ENCODE data around the gene TMUB1.

Gene TMUB1

DNA sequence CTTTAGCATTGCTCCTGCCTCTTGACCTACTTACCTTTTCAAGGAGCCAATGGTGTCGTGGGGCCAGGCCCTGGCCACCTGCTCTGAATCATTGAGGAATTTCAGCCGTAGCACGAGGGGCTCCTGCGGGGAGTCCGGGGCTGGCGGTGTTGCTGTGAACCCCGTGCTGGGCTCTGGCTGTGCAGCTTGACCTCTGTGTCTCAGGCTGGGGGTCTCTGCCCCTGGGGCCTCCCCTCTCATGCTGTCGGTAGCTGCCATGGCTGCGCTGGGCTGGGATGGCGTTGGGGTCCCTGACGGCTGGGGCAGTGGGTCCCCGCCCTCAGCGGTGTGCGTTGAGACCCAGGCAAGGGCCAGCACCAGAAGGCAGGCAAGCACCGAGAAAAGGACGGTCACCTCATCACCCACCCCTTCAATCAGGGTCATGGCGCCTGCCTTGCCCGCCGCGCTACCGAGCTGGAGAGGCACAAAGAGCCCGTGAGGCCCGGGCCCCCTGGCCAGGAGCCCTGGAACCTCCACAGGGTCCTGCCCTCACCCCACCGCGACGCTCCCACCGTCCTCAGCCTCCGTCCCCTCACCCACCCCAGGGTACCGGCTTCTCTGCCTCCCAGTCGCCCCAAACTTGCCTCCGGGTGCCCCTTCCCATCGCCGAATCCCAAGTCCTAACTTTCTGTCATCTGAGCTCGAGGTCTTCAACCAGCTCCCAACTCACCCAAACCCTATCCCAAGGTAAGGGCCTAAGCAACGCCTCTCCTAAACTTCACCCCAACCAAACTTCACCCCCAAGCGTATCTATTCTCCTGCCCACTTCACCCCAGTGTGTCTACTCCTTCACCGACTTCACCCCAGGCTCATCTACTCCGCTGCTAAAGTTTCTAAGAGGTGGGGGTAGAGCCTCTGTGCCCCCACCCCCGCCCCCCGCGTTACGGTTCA, 887 bp downstream of the TMUB1 start:
- peak; percentile 74 for DNase-seq

DNA sequence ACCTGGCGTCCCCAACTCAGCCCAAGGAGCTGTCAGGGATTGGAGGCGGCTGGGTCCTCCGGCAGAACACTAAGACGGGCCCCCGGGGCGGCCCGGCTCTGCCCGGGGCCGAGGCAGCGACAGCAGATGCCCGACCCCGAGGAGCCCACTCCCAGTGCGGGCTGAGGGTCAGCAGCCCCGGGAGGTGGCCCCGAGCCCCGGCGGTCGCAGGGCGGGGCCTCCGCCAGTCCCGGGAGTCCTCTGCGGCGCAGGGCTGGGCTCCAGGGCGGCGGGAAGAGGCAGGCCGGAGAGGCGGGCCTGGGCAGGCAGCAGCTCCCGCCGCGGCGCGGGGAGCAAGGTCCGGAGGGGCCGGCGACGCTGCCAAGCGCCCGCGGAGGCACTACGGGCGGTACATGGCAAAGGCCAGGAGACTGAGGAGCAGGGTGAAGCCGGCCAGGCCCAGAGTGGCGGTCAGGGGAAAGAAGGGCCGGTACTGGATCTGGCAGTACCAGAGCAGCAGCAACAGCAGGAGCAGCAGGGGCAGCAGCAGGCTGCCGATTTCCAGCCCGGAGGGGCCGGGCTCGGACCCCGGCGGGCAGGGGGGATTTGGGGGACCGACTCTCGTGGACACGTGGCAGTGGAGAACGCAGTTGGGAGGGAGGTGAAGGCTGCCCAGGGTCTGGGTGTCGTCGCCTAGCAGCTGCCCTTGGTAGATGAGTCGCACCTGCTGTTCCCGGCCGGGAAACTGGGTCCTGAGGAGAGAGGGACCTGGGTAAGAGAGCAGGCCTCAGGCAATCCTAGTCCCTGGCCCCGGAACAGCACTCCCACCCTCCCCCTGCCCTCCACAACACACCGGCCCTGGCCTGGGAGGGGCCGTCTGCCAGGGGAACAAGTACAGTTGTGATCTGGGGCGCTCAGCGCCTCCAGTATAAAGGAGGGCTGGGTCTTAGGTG, 1.9 kb downstream of the TMUB1 start:
- peak; percentile 87 for DNase-seq

DNA sequence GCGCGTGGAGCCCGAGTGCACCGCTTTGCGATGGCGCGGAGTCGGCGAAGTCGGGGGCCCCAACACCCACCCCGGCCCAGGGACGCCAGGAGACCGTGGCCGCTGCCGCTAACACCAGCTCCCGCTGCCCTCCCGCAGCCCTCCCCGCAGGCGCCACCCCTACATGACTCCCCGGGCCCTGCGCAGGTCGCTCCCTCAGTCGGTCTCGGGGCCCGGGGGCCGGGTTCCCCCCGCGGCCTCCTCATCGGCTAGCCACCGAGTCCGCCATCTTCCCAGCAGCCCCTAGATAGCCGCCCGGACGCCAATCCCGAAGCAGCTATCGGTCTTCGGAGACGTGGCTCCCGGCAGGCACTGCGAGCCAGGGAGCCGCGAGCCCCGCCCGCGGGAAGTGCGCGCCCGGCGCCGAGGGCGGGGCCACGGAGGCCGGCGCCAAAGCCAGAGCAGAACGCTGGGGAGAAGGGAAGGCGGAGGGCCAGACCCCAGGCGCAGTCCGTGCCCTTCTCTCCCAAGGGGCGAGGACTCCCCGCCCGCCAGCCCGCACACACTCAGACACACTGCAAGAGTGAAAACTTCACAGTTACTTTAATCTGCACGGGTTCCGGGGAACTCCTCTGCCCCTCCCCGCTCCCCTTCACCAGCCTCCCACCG, 2.6 kb downstream of the TMUB1 start, which contains the start of gene FASTK:
Gene FASTK (minus strand): TSS at position 288 of the 648 bp plus-strand sequence. CDS start 43 bp downstream, at position 245.
- peak; percentile 98 for DNase-seq

DNA sequence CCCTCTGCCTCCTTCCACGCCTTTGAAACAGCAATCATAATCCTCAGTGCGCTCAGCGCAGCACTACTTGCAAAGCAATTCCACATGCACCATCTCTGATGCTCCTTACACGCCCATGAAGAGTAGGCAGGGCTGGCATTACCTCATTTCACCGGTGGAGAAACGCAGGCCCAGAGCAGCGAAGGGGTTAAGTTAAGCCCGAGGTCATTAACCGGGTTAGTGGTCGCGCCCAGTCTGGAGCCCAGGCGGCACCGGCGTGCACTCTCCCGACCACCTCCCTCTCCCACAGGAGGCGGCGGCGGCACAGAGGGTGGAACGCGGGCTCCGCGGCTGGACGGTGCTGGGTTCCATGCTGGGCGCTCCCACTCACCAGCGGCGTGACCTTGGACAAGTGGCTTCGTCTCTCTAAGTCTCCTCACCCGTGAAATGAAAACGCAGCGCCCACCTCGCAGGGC, 3.2 kb downstream of the TMUB1 start:
- peak; percentile 78 for DNase-seq

DNA sequence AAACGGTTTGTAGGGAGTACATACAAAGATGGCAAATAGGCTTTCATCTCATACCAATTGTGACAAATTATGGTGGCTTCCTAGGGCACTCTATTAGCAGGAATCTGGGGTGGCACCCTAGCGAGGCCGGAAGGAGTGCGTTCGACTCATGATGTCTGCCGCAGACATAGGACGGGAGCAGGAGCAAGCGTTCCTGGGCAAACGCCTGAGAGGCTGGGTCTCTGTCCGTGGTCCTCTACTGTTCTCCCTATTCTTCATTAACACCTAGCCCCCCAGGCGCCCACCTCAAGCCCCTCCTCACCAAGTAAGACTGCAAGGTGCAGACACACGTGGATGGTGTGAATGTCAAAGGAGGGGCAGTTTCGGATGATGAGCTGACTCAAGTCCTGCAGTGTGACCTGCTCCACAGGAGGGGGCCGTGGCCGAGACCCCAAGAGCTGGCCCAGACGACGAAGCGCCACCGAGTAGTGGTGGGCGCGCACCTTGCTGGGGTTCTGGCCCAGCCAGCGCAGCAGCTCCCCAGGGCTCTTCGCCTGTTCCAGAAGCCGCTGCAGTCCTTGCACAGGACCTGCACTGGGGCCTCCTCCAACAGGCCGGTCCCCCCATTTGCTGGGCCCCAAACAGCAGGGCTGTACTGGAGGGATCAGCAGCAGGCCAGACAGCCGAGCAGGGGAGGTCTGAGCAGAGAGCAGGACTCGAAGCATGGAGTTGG, 3.9 kb downstream of the TMUB1 start:
- DNase-seq = no peak

DNA sequence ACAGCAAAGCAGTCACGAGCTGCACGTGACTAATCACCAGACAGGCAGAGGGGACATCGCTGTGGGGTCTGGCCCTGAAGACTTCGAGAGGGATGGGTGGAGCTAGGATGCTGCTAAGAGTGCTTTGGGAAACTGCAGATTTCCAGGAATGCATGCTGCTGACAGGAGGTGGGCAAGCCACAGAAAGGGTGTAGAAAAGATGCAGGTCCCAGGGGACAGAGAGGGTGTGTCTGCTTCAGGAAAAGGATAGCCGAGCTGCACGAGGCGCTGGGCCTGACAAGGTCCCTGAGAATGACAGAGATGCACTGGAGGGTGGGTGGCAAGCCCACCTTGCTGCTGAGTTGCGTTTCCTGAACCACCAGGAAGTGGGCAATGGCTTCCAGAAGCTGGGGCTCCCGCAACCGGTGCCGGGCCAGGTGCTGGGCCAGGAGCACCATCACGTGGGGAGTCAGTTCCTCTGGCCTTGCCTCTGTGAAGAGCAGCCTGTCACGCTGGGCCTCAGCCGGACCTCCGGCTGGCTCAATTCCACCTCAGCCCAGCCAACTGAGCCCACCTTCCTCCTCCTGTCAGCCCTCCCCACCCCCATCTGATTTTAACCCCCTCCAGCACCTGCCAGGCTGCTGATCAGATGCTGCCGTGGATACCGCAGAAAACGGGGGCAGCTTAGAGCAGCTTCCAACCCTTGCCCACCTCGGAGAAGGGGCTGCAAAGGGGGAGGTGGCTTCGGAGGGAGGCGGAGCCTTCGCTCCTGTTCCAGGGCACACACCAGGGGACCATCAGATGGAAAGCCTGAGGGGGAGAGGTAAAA, 4.9 kb downstream of the TMUB1 start:
- no peak for DNase-seq

DNA sequence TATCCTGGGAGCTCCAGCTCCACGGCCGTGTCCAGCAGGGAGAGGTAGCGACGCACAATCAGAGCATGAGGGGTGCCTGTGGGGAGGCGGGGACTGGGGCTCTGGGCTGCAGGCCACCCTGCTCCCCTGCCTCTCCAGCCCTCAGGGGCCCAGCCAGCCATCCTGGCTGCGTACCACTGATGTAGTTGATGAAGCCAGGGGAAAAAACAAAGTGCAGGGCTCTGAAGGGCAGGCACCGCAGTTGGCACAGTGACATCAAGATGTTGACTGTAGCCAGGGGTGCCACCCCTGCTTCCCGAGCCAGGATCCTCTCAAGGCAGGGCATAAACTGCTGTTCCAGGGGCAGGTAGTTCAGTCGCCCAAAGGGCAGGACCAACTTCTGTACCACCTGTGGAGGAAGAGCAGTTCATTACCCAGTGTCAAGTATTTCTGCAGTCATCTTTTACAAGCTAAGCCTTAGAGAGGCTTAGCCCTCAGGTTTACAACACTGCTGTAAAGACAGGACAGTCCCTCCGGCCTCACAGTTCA, 5.5 kb downstream of the TMUB1 start:
- DNase-seq = peak; percentile 41

DNA sequence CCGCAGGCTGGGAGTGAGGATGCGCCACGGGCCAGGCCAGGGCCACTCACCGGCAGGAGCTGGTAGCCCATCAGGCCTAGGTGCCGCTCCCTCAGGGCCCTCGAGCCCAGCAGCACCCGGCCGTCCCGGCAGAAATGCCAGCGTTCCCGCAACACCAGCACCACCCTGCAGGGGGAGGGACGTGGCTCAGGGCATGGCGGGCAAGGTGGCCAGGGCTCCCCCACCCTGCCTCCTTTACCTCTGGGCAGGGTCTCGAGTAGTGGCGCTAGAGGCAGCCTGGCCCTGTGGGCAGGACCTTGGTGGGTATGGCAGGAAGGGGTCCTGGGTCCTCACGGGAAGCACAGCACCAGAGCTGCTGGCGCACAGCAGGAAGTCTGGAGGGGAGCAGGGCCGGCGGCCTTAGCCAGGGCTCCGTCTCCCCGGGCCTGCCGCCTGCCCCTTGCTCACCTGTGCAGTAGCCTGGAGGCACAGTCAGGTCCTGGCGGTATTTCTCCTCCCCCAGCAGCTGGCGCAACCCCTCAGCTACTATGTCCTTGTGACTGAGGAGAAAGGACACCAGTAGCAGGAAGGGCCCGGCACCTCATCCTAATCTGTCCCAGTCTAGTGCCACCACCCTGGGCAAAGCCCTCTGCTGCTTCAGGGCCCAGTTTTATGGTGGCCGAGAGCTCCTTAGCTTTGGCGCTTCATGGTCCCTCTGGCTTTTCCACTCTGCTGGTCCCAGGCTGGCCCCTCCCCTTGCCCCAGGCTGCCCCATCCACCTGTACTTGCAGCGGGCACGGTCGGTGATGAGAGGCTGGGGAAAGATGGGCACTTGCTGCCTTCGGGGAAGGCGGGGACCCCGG, 6.2 kb downstream of the TMUB1 start:
- peak; percentile 72 for DNase-seq

DNA sequence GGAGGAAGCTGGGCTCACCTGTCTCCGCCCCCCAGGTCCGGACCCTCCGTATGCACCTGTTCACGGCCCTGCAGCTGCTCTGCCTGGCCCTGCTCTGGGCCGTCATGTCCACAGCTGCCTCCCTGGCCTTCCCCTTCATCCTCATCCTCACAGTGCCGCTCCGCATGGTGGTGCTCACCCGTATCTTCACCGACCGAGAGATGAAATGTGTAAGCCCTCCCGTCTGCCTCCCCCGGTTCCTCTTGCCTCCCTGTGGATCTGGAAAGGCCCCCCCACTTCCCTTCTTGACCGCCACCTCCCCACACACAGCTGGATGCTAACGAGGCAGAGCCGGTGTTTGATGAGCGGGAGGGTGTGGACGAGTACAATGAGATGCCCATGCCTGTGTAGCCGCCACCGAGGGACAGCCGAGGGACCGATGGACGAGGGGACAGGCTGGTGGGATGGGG, 7.3 kb downstream of the TMUB1 start:
- no peak for DNase-seq

DNA sequence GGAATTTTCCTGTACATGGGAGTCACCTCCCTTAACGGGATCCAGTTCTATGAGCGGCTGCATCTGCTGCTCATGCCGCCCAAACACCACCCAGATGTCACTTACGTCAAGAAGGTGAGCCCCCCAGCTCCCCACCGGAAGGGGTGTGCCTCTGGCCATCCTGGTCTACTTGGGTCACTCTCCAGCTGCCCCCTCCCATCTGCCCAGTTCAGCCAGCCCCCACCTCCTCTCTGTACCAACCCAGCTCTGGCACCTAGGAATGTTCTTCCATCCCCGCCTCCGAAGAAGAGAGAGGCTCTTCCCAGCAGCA, 7.7 kb downstream of the TMUB1 start:
- no peak for DNase-seq

DNA sequence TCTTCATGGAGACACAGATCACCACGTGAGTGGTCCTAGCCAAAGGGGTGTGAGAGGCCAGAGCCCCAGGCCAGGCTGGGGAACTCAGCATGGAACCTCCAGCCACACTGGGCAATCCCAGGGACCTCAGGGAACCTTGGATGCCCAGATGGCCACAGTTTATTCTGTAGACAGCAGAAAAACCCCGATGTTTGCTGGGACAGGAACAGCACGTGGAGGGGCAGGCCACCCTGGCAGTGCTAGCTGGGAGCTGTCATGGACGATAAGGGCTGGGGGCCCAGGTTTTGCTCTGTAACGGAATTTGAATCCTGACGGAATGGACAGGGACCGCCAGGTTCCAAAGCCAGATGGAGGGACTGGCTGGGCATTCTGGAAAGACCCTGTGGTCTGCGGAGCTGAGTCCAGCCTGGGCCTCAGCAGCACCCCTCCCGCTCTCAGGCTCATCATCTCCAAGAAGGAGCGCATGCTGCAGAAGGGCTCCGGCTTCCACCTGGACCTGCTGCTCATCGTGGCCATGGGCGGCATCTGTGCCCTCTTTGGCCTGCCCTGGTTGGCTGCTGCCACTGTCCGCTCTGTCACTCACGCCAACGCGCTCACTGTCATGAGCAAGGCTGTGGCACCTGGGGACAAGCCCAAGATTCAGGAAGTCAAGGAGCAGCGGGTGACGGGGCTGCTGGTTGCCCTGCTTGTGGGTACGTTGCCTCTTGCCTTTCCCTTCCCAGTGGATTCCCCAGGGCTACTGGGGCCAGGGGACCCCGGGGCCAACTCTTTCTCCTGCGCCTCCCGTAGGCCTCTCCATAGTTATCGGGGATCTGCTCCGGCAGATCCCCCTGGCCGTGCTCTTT, 8.3 kb downstream of the TMUB1 start:
- peak; percentile 32 for DNase-seq

DNA sequence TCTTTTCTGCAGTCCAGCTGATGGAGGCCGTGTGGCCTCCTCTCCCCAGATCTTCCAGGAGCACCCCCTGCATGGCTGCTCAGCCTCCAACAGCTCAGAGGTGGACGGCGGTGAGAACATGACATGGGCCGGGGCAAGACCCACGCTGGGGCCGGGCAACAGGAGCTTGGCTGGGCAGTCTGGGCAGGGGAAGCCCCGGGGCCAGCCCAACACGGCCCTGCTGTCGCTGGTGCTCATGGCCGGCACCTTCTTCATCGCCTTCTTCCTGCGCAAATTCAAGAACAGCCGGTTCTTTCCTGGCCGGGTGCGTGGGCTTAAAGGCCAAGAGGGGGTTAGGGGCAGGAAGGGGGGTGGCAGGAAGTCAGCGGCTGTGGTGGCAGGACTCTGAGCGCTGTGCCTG, 9.3 kb downstream of the TMUB1 start:
- no peak for DNase-seq

DNA sequence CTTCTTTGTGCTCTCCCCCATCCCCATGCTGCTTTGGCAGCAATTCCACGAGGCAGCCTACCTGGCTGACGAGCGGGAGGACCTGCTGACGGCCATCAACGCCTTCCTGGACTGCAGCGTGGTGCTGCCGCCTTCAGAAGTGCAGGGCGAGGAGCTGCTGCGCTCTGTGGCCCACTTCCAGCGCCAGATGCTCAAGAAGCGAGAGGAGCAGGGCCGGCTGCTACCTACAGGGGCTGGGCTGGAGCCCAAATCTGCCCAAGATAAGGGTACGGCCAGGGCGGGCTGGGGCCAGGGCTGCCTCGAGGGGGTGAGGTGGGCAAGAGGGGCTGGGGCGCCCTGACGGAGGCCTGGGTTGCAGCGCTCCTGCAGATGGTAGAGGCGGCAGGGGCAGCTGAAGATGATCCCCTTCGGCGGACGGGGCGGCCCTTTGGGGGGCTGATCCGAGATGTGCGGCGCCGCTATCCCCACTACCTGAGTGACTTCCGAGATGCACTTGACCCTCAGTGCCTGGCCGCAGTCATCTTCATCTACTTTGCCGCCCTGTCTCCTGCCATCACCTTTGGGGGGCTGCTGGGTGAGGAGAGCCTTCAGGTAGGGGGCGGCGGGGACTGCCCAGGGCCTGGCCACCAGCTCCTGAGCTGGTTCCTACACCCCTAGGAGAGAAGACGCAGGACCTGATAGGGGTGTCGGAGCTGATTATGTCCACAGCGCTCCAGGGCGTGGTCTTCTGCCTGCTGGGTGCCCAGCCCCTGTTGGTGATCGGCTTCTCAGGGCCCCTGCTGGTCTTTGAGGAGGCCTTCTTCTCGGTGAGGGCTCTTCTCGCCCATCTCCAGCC, 12.0 kb downstream of the TMUB1 start:
- no peak for DNase-seq

DNA sequence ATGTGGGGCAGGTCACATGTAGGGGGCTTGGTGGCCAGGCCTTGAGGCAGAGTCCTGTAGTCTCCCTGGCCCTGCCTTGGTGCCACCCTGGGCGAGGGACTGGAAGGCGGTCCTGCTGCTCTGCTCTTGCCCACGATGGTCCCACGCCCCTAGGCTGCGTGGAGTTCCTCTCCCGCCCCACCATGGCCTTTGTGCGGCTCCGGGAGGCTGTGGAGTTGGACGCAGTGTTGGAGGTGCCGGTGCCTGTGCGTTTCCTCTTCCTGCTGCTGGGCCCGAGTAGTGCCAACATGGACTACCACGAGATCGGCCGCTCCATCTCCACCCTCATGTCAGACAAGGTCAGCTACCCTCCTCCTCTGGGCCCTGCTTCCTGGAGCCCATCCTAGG, 12.7 kb downstream of the TMUB1 start:
- no peak for DNase-seq

DNA sequence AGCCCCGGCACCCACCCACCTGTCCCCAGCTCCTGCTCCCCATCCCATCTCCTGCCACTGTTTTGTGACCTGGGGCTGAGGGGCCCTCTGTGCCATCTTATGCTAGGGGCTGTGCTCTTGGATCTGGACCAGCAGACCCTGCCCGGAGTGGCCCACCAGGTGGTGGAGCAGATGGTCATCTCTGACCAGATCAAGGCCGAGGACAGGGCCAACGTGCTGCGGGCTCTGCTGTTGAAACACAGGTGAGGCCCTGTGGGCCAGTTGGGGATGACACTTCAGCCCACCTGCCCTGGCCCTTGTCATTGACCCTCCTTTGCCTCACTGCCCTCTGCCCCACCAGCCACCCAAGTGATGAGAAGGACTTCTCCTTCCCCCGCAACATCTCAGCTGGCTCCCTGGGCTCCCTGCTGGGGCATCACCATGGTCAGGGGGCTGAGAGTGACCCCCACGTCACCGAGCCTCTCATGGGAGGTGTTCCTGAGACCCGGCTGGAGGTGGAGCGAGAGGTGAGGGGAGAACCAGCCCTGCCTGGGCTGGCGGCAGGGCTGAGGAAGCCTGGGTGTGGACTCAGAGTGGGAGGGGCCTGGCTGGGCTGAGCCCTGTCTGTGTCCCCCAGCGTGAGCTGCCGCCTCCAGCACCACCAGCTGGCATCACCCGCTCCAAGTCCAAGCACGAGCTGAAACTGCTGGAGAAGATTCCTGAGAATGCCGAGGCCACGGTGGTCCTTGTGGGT, 13.3 kb downstream of the TMUB1 start:
- no peak for DNase-seq

DNA sequence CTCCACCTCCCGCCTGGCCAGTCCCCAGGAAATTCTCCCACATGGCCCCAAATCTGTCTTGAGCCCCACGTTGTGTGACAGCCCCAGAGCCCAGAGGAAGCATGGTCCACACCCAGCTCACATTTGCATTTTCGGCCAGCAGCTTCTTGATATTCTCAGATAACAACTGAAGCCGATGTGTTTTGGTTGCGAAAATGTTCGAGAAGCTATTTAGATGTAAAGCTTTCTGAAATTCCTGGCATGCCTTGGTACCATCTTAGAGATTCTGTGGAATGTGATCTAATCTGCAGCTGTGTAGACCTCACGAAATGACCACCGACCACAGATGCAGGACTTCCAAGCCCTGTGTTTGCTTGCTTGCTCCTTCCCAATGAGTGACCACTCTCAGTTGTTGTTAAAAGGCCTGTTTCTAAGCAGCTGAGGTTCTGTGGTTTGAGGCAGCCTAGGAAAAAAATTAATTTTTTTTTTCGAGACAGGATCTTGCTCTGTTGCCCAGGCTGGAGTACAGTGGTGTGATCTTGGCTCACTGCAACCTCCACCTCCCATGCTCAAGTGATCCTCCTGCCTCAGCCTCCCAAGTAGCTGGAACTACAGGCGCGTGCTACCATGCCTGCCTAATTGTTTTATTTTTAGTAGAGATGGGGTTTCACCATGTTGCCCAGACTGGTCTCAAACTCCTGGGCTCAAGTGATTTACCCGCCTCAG, 15.1 kb downstream of the TMUB1 start:
- no peak for DNase-seq
